Measurements from ENCODE around the gene ATF3. TPM values are rescaled to one million over a fixed set of nuclear protein-coding genes. Genes with fewer than 3 reads are reported as not detected.

Gene ATF3
- total RNA-seq, 4 donors from 2014 or later, result 2.1 to 6.5 (median 3.0) TPM

- Histone ChIP-seq H3K4me3 (no peak overlapping the region), H3K36me3 (no peaks in the 10 kb centered on the region), H3K9me3 (peaks cover 0 to 6% (median 0%) of the 10 kb centered on the region in 3 donors), H3K27ac (peak overlapping the region in 2 of 4 donors; percentile 67 to 87), H3K27me3 (no peaks in the 10 kb centered on the region), H3K4me1 (peaks cover 0 to 21% (median 6%) of the 10 kb centered on the region in 3 donors)
- TF ChIP-seq POLR2A (IDR thresholded peaks at IDR 0.05), result no peak
- TF ChIP-seq CTCF (IDR thresholded peaks at IDR 0.05), result no peak
- no peak for DNase-seq
- WGBS, 2 donors, result 38% methylated on average over 3 of the region's 3 CpGs
- intact Hi-C loops (cut with DNase I), result no loop called here
Observed at GRCh38 chr1:212567638-212568037, 40.9 kb upstream of the ATF3 start.

GRCh38 chr1:212568978-212569537 is 39.5 kb upstream of the ATF3 start:
- H3K9me3 ChIP-seq, result no peaks in the 10 kb centered on the region
- intact Hi-C loops (cut with DNase I), result no loop called here
- no peak for TF ChIP-seq CTCF (IDR thresholded peaks at IDR 0.05)
- TF ChIP-seq POLR2A (IDR thresholded peaks at IDR 0.05), result no peak
- no peak overlapping the region for H3K4me3 ChIP-seq
- no peak overlapping the region for H3K27ac ChIP-seq
- peaks cover 0 to 21% (median 6%) of the 10 kb centered on the region in 3 donors for H3K4me1 ChIP-seq
- DNase-seq, result no peak
- no peaks in the 10 kb centered on the region for H3K36me3 ChIP-seq
- H3K27me3 ChIP-seq, result no peaks in the 10 kb centered on the region
- 83% methylated on average over 5 of the region's 5 CpGs for WGBS, 2 donors

GRCh38 chr1:212574732-212575131 is 33.8 kb upstream of the ATF3 start:
- H3K9me3 ChIP-seq, result no peaks in the 10 kb centered on the region
- TF ChIP-seq CTCF (IDR thresholded peaks at IDR 0.05), result no peak
- TF ChIP-seq POLR2A (IDR thresholded peaks at IDR 0.05), result no peak
- H3K4me1 ChIP-seq, result no peaks in the 10 kb centered on the region
- DNase-seq, result no peak
- 83 to 86% methylated on average over 3 of the region's 3 CpGs for WGBS, 2 donors
- no peak overlapping the region for H3K27ac ChIP-seq
- H3K4me3 ChIP-seq, result no peak overlapping the region
- no peaks in the 10 kb centered on the region for H3K27me3 ChIP-seq
- no peaks in the 10 kb centered on the region for H3K36me3 ChIP-seq
- intact Hi-C loops (cut with DNase I), result no loop called here

GRCh38 chr1:212575333-212575732 is 33.2 kb upstream of the ATF3 start:
- Histone ChIP-seq H3K36me3 (no peaks in the 10 kb centered on the region), H3K27me3 (no peaks in the 10 kb centered on the region), H3K9me3 (no peaks in the 10 kb centered on the region), H3K27ac (no peak overlapping the region), H3K4me1 (no peaks in the 10 kb centered on the region), H3K4me3 (no peak overlapping the region)
- 89 to 94% methylated on average over 2 of the region's 2 CpGs for WGBS, 2 donors
- no peak for DNase-seq
- intact Hi-C loops (cut with DNase I), result no loop called here
- TF ChIP-seq POLR2A (IDR thresholded peaks at IDR 0.05) (no peak), CTCF (IDR thresholded peaks at IDR 0.05) (no peak)

- 80 to 90% methylated on average over 1 of the region's 1 CpG for WGBS, 2 donors
- no peak overlapping the region for H3K4me3 ChIP-seq
- no peak overlapping the region for H3K27ac ChIP-seq
- no peaks in the 10 kb centered on the region for H3K9me3 ChIP-seq
- no peak for DNase-seq
- H3K4me1 ChIP-seq, result no peaks in the 10 kb centered on the region
- no peak for TF ChIP-seq CTCF (IDR thresholded peaks at IDR 0.05)
- TF ChIP-seq POLR2A (IDR thresholded peaks at IDR 0.05), result no peak
- intact Hi-C loops (cut with DNase I), result no loop called here
- H3K36me3 ChIP-seq, result no peaks in the 10 kb centered on the region
- H3K27me3 ChIP-seq, result no peaks in the 10 kb centered on the region
Observed at GRCh38 chr1:212578041-212578440, 30.5 kb upstream of the ATF3 start.

All from esophagus squamous epithelium (tissue), 5 donors.